ENCODE measurements around the gene EZH1.
A peak's percentile ranks its signal among the peaks of the same experiment; 100 is the strongest.

EZH1 gene

DNA sequence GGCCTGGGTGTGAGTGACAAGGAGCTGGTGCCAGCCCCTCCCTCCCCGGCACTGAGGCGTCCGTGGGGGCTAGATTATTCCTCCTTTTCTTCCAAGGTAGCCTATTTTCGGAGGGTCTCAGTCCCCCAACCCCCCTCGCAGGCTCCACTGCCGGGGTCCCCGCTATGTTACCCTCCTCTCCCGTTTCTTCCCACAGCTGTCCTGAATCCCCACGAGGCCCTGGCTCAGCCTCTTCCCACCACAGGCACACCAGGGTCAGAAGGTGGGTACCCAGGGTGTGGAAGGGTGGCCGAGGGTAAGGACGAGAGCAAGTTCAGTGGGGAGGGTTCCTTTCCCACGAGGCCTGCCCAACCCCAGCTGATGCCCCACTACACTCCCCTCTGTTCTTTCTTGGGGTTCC is 16.8 kb upstream of the EZH1 start:
- no peak for DNase-seq (ENCODE audit: low read depth, low spot score)
- ChIA-PET POLR2A (interaction anchor here (1.2 kb wide), 1 partner anchor 12 kb away, joined by 4 read pairs; the partner anchor contains the start of gene VPS25), CTCF (interaction anchor here (1.0 to 7.1 kb wide), 12 partner anchors 7 to 183 kb away, joined by 3 to 94 read pairs (median 18); partner anchors contain the start of genes BECN1, PSMC3IP and VPS25)
- TF ChIP-seq, protein P1, sequence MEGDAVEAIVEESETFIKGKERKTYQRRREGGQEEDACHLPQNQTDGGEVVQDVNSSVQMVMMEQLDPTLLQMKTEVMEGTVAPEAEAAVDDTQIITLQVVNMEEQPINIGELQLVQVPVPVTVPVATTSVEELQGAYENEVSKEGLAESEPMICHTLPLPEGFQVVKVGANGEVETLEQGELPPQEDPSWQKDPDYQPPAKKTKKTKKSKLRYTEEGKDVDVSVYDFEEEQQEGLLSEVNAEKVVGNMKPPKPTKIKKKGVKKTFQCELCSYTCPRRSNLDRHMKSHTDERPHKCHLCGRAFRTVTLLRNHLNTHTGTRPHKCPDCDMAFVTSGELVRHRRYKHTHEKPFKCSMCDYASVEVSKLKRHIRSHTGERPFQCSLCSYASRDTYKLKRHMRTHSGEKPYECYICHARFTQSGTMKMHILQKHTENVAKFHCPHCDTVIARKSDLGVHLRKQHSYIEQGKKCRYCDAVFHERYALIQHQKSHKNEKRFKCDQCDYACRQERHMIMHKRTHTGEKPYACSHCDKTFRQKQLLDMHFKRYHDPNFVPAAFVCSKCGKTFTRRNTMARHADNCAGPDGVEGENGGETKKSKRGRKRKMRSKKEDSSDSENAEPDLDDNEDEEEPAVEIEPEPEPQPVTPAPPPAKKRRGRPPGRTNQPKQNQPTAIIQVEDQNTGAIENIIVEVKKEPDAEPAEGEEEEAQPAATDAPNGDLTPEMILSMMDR (IDR thresholded peaks at IDR 0.05; ENCODE audit: insufficient read depth, low read length, missing control alignments), result no peak
- peak overlapping the region; percentile 50 for H3K4me3 ChIP-seq (ENCODE audit: low read depth, low read length)

DNA sequence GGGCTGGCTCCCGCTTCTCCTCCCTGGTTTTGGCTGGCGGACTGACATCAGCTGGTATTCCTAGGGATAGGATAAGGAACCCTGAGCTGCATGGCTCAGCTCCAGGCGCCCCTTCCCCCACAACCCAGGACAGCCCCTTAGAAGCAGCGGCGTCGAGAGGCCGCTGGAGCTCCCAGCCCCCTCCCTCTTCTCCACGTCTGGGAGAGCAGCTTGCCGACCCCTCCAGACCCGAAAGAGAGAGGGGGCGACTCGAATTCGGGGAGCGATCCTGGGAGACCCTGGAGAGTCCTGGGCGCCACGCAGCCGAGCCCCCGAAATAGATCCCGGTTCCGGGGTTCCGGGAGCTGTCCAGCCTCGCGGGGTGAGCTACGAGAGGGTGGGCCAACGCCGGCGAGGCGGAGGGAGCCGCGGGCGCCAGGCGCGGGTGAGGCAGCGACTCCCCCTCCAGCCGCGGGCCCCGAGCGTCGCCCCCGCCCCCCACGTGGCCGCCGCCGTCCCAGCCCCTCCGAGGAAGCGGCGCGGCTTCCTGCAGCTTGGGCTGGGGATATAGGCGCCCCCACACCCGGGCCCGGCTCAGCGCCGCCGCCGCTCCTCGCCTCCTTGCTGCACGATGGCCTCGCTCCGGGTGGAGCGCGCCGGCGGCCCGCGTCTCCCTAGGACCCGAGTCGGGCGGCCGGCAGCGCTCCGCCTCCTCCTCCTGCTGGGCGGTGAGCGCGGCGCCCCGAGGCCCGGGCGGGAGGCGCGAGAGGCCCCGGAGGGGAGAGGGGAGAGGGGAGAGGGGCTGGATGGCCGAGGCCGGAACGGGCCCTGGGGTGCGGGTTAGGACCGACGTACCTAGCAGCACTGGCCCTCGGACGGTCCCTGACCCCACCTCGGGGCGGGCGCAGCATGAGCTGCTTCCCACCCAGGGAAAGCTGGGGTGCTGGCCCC is 16.1 kb upstream of the EZH1 start, which contains the start of gene RAMP2:
Gene RAMP2 (plus strand): TSS at position 576 of the 930 bp plus-strand sequence. CDS start 35 bp downstream, at position 611.
- POLR2A ChIA-PET, result interaction anchor here (1.2 kb wide), 1 partner anchor 13 kb away, joined by 4 read pairs; the partner anchor contains the start of gene VPS25
- peak within 1 kb of the TSS; percentile 50 for H3K4me3 ChIP-seq (ENCODE audit: low read depth, low read length)
- CTCF ChIA-PET, result interaction anchor here (1.0 to 7.1 kb wide), 12 partner anchors 11 to 183 kb away, joined by 3 to 94 read pairs (median 4); partner anchors contain the start of genes BECN1, PSMC3IP and VPS25
- DNase-seq (ENCODE audit: low read depth, low spot score), result no peak
- TF ChIP-seq, protein P1 (IDR thresholded peaks at IDR 0.05; ENCODE audit: insufficient read depth, low read length, missing control alignments), result no peak

DNA sequence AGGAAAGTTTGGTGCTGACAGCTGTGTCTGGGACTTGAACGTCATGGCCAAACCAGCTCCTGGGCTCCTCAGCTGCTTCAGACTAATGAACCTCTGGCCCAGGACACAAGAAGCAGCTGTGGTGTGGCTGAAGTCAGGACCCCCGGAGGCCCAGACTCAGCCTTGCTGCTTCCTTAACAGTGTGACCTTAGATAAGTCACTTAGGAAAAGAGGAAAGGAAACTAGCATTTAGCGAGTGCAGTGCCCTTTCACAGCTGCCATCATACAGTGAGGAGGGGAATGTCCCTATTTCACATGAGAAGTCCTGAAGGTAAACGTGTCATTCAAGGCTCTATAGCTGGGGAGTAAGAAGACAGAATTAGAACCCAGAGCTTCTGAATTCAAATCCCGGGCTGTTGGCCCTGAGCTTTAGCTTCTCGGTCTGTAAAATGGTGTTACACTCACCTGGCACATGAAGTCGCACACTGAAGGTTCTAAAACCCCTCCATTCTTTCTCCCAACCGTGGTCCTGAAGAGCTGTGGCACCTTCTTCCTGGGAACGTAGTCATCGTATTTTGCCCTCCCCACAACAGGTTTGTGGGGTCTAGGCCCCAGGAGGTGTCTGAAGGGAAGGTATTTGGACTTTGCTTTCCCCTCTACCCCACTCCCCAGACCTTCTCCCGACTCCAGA is 15.3 kb upstream of the EZH1 start:
- DNase-seq (ENCODE audit: low read depth, low spot score), result no peak
- TF ChIP-seq, protein P1 (IDR thresholded peaks at IDR 0.05; ENCODE audit: insufficient read depth, low read length, missing control alignments), result no peak
- CTCF ChIA-PET, result interaction anchor here (1.0 to 7.1 kb wide), 9 partner anchors 10 to 182 kb away, joined by 3 to 94 read pairs (median 5); partner anchors contain the start of genes BECN1, PSMC3IP and VPS25
- POLR2A ChIA-PET, result no interaction called here
- no peak overlapping the region for H3K4me3 ChIP-seq (ENCODE audit: low read depth, low read length)

DNA sequence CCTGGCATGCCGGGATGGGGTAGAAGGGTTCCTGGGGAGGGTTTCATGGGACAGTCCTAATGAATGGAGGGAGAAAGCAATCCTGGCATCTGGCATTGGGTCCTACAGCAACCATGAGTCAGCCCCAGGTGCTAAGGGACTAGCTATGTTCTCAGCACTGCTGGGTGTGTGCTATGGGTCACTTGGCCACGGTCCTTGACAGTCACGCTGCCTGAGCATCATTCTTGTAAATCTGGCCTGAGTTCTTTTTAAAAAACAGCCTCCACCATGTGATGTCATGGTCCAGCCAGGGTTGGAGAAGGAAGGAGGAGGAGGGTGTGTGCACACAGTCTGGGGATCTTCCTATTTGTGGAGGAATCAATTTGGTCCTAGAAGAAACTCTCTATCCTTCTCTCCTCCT is 9.9 kb upstream of the EZH1 start:
- ChIA-PET CTCF (interaction anchor here (3.0 kb wide), 1 partner anchor 8 kb away, joined by 23 read pairs; no protein-coding TSS in a partner anchor), POLR2A (interaction anchor here (1.3 kb wide), 1 partner anchor 19 kb away, joined by 3 read pairs; the partner anchor contains the start of gene VPS25)
- TF ChIP-seq, protein P1 (IDR thresholded peaks at IDR 0.05; ENCODE audit: insufficient read depth, low read length, missing control alignments), result no peak
- no peak for DNase-seq (ENCODE audit: low read depth, low spot score)
- H3K4me3 ChIP-seq (ENCODE audit: low read depth, low read length), result no peak overlapping the region

DNA sequence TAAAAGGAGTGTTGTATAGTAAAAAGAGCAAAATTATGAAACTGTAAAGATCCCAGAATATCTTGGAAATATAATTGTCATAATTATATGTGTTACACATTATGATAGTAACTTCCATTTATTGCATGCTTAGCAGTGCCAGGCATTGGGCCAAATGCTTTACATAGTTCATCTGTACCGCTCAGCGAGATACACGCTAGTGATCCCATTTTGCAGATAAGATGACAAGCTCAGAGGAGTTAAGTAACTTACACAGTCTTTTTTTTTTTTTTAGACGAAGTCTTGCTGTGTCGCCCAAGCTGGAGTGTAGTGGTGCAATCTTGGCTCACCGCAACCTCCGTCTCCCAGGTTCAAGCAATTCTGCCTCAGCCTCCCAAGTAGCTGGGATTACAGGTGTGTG is 6.8 kb upstream of the EZH1 start:
- TF ChIP-seq, protein P1 (IDR thresholded peaks at IDR 0.05; ENCODE audit: insufficient read depth, low read length, missing control alignments), result no peak
- no peak overlapping the region for H3K4me3 ChIP-seq (ENCODE audit: low read depth, low read length)
- ChIA-PET CTCF (interaction anchor here (4.6 kb wide), 1 partner anchor 11 kb away, joined by 35 read pairs; no protein-coding TSS in a partner anchor), POLR2A (no interaction called here)
- DNase-seq (ENCODE audit: low read depth, low spot score), result no peak

Data from AG04449 (cell line).